HG03196 (cell line): Measurements from ENCODE around the gene ALOX15B.

Experiments
- ATAC-seq: cut with Tn5 transposase; IDR thresholded peaks from one replicate; pipeline ENCODE4 v1.9.1; 2021; ENCODE audit not compliant: unreplicated experiment

The ALOX15B gene

GRCh38 chr17:8032442-8032841 is 6.4 kb upstream of the ALOX15B start:
- no peak for ATAC-seq

GRCh38 chr17:8039611-8040168 is 831 bp downstream of the ALOX15B start:
- ATAC-seq = no peak

DNA sequence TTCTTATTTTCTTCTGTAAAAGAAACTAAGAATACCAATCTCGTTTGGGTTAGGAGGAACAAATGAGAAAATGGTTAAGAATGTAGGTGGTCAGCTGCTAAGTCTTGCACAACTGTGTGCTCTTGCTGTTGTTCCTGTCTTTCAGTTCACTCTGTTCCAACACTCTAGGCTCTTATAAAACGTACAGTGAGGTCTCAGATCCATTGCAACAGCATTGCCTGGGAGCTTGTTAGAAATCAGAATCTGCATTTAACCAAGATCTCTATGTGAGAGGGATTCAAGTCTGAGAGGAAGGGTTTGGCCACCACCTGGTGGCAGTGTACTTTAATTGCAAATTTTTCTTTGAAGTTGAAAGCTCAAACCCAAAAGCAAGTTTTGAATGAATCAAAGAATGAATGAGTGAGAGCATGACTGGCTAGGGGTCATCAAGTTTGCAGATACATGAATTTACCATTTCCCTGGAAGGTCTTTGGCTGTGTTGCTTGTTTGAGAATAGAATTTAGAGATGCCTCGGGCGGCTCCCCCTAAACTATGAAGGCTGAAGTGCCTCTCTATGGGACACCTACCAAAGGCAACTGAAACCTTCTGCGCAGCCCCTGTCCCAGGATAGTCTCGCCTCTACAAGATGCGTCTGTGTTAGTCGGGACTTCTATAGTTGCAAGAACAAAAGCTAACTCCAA is 2.5 kb downstream of the ALOX15B start:
- no peak for ATAC-seq

- no peak for ATAC-seq
Measured at GRCh38 chr17:8041979-8042378, 3.1 kb downstream of the ALOX15B start.

- no peak for ATAC-seq
Measured at GRCh38 chr17:8044819-8045810, 6.3 kb downstream of the ALOX15B start.

GRCh38 chr17:8046306-8046928 is 7.6 kb downstream of the ALOX15B start:
- ATAC-seq = no peak

GRCh38 chr17:8046929-8047768 is 8.3 kb downstream of the ALOX15B start:
- no peak for ATAC-seq

- ATAC-seq = no peak
Measured at GRCh38 chr17:8047769-8048110, 8.9 kb downstream of the ALOX15B start.

- no peak for ATAC-seq
Measured at GRCh38 chr17:8048236-8048635, 9.4 kb downstream of the ALOX15B start.

DNA sequence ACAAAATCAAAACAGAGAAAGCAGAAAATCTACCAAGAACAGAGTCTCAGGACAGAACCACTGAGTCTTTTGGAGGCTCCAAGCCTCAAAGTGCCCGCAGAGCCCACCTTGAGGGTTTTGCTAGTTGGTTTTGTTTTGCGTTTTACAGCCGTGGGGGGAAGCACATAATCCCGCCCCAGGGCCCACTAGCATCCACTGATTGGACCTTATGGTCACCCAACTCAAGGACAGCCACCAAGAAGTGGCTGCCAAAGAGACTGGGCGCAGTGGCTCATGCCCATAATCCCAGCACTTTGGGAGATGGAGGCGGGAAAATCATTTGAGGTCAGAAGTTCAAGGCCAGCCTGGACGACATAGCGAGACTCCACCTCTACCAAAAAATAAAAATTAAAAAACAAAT is 9.9 kb downstream of the ALOX15B start:
- no peak for ATAC-seq

- ATAC-seq = no peak
Measured at GRCh38 chr17:8051831-8052230, 13.0 kb downstream of the ALOX15B start.

DNA sequence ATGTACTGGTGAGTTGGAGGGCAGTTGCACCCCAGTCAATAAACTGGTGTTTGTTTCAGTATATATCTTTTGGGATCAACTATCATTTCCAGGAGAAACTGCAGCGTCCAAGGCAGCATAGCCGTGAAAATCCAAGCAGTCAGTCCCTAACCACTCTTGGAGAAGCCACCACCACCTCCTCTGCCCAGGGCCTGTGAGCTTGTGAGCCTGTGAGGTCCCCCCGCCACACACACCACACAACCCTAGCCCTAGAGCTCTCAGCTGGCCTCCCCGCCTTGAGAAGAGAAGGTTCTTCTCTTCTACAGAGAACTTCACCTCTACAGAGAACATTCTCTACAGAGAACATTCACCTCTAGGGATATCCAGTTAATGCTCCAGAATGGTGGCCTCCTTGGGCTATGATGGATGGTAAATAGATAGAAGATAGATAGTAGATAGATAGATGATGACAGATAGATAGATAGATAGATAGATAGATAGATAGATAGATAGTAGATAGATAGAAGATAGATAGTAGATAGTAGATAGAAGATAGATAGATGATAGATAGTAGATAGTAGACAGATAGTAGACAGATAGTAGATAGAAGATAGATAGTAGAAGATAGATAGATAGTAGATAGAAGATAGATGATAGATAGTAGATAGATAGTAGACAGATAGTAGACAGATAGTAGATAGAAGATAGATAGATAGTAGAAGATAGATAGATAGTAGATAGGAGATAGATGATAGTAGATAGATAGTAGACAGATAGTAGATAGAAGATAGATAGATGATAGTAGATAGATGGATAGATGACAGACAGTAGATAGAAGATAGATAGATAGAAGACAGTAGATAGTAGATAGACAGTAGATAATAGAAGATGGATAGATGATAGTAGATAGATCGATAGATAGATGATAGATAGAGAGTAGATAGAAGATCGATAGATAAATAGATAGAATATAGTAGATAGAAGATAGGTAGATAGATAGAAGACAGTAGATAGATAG is 13.7 kb downstream of the ALOX15B start:
- ATAC-seq = no peak

DNA sequence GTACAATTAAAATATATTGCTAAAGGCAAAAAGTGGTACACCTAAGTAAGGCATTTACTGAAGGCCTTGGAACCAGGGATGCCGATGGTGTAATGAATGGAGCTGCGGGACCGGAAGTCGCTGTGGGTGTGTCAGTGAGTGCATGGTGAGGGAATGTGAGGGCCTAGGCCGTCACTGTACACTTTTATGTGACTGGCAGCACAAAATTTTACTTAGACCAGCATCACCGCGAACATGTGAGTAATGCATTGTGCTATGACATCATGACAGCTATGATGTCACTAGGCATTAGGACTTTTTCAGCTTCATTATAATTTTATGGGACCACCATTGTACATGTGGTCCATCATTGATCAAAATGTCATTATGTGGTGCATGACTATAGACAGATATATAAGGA is 14.7 kb downstream of the ALOX15B start:
- no peak for ATAC-seq

GRCh38 chr17:8055851-8056231 is 17.0 kb downstream of the ALOX15B start:
- no peak for ATAC-seq

- ATAC-seq = no peak
Measured at GRCh38 chr17:8056232-8056975, 17.5 kb downstream of the ALOX15B start.

DNA sequence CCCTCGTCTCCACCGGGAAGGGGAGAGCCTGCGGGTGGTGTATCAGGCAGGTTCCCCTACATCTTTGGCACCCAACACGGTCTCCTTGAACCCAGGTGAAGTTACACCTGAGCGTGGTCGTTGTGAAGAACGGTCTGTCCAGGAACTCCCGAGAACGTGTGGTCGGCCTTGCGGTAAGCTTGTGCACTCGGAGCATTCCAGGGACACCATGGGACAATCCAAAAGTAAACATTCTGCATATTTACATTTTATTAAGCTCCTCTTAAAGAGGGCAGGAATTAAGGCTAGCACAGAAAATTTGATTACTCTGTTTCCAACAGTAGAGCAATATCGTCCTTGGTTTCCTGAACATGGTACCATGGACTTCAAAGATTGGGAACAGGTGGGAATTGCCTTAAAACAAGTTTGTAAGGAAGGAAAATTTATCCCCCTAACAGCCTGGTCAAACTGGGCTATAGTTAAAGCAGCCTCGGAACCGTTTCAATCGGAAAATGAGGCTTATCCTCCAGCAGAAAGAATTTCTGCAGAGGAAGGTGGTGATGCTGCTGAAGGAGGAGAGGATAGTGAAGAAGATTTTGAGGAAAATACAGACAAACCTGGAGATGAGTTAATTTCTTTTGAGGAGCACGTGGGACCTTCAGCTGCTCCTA is 18.2 kb downstream of the ALOX15B start:
- no peak for ATAC-seq

- no peak for ATAC-seq
Measured at GRCh38 chr17:8057691-8058114, 18.8 kb downstream of the ALOX15B start.

DNA sequence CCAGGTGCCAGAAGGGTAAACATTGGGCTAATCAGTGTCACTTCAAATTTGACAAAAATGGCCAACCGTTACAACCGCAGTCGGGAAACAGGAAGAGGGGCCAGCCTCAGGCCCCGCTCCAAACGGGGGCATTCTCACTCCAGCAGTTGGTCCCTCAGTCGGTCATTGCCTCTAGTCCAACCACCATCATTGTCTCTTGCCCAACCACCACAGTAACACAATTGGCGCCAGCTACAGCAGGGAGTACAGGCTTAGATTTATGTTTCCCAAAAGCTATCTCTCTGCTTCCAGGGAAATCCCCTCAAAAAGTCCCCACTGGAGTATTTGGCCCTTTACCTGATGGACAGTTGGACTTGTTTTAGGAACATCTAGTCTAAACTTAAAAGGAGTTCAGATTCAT is 20.3 kb downstream of the ALOX15B start:
- no peak for ATAC-seq
